ENCODE measurements around the gene VGF.

- TF ChIP-seq FOXK2 (IDR thresholded peaks at IDR 0.05) (no peak), BHLHE40 (IDR thresholded peaks at IDR 0.05; ENCODE audit: borderline replicate concordance) (no peak), HDGF (IDR thresholded peaks at IDR 0.05; ENCODE audit: borderline replicate concordance) (no peak), SP1 (IDR thresholded peaks at IDR 0.05) (no peak)
Observed at GRCh38 chr7:101180130-101180755, 14.9 kb upstream of the VGF start, which contains the start of gene NAT16.

All from HEK293T (cell line).